HL-60/S4 treated with phorbol 12-myristate 13-acetate at 8.2 ng/mL for 4 days and 3 days (cell line): ENCODE data around the gene ERCC1.
"Not testable (repeated sequence)": the region's sequence is repeated elsewhere in the genome, so short reads cannot be mapped to it uniquely, and the experiment has no call there.

ENCODE experiments used
- in situ Hi-C: fragments of 300-500 bp; cut with MboI; formaldehyde crosslinking; loops from 2 replicates; pipeline ENCODE4 v1.15.0; 2022; ENCODE audit warnings: low sequenced_read_pairs

ERCC1 gene

DNA sequence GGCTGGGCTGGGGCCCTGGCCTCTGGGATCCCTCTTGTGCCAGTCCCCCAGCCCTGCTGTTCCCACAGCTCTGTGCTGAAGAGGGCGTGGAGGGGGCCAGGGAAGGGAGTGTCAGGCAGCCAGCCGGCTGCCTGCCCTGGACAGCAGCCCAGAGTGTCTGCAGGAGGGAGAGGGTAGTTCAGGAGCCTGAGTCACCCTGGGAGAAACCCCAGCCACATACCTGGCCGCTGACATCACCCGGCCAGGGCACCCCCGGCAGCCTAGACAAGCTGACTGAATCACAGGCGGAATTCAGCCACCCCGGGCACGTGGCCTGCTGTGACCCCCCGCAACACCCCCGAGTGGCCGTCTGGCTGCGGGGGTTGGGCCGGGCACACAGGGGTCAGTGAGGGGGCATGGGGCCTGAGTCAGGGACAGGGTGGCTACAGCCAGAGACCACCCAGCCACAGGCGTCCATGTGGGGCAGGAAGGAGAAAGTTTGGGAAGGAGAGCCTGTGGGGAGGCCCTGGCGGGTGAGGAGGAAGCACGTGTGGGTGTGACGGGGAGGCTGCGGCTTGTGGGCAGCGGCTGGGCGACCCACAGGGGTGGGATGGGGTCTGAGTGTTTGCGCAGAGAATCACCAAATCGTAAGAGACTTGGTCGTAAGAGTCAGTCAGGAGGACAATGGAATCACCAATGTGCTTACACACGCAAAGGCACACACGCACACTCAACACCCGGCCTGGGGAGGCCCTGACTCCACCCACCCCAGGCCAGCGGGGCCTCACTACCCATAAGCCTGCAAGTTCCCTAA lies 32.2 kb upstream of the ERCC1 start:
- in situ Hi-C loops, result no loop called here

DNA sequence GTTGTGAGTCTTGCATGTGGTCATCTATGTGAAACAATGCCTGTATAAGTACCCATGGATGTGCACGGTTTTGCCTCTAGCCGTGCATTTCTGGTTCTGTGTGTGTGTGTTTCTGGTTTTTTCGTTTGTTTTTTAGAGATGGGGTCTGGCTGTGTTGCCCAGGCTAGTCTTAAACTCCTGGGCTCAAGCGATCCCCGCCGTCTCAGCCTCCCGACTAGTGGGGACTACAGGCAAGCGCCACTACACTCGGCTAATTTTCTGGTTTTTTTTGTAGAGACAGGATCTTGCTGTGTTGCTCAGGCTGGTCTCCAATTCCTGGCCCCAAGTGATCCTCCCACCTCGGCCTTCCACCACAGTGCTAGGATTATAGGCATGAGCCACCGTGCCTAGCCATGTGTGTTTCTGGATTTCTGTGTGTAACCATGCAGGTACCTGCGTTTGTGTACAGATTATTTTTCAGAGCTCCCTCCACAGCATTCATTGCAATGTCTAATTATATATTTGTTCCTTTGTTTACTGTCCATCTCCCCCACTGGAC lies 28.2 kb upstream of the ERCC1 start:
- in situ Hi-C loops, result no loop called here

GRCh38 chr19:45451131-45451849 lies 27.6 kb upstream of the ERCC1 start:
- in situ Hi-C loops, result no loop called here

DNA sequence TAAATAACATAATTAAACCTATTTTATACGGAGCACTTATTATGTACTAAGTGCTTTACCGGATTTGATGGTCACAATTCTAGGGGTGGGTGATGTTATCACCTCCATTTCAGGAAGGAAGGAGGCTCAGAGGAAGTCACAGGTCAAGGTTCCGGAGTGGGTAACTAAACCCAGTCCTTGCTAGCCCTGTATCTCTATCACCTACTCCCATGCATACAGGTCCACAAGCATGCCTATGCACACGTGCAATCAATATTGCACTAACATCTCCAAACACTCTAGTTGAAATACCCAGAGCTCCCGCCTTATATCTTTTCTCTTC lies 26.3 kb upstream of the ERCC1 start:
- in situ Hi-C loops, result no loop called here

- in situ Hi-C loops, result no loop called here
Measured at GRCh38 chr19:45448887-45449299, 25.2 kb upstream of the ERCC1 start.

- in situ Hi-C loops, result no loop called here
Measured at GRCh38 chr19:45448425-45448756, 24.7 kb upstream of the ERCC1 start.

DNA sequence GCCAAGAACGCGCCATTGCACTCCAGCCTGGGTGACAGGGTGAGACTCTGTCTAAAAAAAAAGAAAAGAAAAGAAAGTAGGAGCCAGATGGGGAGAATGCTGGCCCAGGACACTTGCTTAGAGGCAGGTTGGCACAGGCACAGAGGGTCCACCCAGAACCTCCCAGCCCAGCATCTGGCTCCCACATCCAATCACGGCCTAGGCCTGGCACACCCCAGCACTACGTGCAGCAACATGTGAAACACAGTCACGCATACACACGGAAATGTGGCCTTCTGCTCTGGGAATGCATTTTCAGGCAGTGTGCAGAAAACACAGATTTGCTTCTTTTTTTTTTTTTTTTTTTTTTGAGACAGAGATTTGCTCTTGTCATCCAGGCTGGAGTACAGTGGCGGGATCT lies 23.2 kb upstream of the ERCC1 start:
- in situ Hi-C loops, result no loop called here

GRCh38 chr19:45446295-45446694 lies 22.6 kb upstream of the ERCC1 start:
- in situ Hi-C loops, result no loop called here

- in situ Hi-C loops, result no loop called here
Measured at GRCh38 chr19:45445139-45445538, 21.4 kb upstream of the ERCC1 start.

GRCh38 chr19:45444318-45445041 lies 20.8 kb upstream of the ERCC1 start:
- in situ Hi-C loops, result no loop called here

DNA sequence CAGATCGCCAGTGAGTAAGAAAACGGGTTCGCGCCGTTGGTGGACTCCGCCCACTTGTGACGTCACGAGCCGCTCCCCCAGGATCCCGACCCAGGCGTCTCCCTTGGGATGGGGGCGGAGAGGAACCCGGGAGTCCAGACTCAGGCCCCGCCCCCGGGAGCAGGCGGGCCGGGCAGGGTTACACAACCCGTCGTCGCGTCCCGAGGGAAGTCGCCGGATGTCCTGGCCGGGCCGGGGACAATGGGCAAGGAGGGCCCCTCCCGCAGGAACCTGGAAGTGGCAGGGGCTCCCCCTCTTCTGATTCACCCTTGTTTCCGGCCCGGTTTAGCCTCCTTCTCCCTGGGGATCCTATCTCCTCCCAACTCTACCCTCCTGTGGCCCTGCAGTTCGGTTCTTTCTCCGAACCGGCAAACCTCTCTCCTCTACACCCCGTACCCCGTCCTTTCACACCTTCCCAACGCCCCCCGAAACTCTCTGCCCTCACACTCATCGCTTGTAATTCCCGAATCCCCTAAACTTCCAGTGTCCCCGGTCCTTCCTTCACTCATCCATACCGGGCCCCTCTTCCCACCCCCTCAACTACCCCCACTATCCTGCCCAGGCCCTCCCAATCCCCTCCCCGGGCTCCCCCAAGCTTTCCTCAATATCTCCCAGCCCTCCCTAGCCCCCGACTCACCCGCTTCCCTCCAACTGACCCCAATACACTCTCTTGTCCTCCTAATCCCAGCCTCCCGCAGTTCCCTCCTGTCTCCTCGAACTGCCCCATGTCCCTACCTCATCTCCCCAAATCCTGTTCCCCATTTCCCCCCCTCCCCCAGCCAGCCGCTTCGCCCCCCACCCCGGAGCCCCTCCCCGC lies 20.0 kb upstream of the ERCC1 start:
- in situ Hi-C loops, result no loop called here

DNA sequence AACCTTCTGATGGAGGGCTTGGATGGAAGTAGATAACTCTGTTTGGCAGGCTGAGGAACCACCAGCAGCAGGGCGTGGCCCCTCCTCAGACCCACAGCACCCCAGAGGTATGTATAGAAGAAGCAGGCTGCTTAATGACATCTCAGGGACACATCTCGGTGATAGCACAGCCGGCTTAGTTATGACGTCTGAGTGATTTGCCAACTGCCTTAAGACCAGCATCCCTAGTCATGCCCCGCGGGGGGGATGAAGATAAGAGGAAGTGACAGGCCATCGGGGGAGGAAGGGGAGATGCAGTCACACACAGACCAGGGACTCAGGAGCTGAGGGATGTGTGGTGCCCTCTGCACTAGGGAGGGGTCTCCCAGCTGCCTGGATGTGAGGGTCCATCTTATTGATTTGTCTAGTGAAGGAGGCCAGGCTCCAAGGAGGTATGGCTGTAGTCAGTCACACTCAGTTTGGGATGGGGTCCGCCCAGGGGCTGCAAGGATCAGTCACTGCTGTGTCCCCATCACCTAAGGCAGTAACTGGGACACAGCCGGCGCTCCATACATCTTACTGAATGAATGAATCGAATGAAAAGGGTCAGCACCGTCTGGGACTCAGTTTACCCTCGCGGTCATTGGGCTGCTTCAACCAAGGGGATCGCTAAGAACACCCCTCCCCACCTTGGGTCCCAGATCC lies 19.2 kb upstream of the ERCC1 start:
- in situ Hi-C loops, result no loop called here

DNA sequence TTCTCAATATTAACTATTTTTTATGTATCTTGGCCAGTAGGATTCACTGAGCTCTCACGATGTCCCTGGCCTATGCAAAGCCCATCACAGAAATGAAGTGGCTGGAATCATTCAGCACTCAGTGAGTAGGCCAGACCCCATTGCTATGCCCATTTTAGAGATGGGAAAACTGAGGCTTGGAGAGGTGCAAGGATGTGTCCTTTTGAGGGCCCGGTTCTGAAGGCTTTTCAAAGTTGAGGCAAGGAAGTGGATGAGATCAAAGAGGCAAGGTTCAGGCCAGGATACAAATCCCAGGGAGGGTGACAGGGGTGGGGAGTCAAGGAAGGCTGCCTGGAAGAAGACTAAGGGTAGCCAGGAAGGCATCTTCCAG lies 18.7 kb upstream of the ERCC1 start:
- in situ Hi-C loops, result no loop called here

GRCh38 chr19:45440873-45441654 lies 17.3 kb upstream of the ERCC1 start:
- in situ Hi-C loops, result no loop called here

DNA sequence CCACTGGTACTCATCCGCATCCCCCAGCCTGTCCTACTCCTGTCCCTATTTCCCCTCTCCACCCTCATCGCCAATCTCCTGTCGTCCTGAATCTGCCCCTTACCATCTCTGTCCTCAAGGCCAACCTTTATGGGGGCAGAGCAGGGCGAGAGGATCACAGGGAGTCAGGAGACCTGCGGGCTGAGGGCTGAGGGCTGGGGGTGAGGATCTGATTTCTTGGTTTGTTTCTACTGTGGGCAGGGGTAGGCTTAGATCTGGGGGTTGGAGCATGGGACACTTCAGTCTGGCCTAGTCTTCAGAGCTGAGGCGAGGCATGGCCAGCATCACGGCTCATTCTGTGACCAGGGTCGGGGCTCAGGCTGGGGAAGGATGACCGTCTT lies 16.5 kb upstream of the ERCC1 start:
- in situ Hi-C loops, result no loop called here

GRCh38 chr19:45439569-45440258 lies 16.0 kb upstream of the ERCC1 start:
- in situ Hi-C loops, result loop anchor here (5.0 kb wide), 1 partner anchor 38 kb away; no protein-coding TSS in a partner anchor

DNA sequence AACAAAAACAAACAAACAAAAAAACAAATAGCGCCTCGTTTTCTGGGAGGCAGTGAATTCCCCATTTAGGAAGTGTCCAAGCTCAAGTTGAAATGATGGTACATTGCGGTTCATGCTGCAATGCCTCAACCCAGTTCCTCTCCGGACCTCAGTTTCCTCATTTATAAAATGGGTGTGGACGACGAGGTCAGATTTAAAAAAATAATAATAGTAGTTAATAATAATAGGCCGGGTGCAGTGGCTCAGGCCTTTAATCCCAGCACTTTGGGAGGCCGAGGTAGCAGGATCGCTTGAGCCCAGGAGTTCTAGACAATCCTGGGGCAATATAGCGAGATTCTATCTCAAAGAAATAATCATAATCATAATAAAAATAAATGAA lies 15.5 kb upstream of the ERCC1 start:
- in situ Hi-C loops, result loop anchor here (5.0 kb wide), 1 partner anchor 38 kb away; no protein-coding TSS in a partner anchor

DNA sequence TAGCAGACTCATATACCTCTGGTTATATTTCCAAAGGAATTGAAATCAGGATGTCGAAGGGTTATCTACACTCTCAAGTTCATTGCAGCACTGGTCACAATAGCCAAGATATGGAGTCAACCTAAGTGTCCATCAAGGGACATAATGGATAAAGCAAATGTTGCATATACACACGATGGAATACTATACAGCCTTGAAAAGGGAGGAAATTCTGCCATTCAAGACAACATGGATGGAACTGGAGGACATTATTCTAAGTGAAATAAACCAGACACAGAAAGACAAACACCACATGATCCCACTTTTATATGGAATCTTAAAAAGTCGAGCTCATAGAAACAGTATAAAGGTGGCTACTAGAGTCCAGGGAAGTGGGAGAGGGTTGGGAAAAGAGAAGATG lies 13.6 kb upstream of the ERCC1 start:
- in situ Hi-C loops, result loop anchor here (5.0 kb wide), 1 partner anchor 40 kb away; no protein-coding TSS in a partner anchor

DNA sequence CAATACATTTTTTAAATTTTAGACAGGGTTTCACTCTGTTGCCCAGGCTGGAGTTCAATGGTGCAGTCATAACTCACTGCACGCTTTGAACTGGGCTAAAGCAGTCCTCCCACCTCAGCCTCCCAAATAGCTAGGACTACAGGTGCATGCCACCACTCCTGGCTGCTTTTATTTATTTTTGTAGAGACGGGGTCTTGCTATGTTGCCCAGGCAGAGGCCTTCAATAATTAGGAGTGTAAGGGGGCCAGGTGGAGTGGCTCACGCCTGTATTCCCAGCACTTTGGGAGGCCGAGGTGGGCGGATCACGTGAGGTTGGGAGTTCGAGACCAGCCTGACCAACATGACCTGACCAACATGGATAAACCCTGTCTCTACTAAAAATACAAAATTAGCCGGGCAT lies 8.8 kb upstream of the ERCC1 start:
- in situ Hi-C loops, result not testable (repeated sequence)
